Astrocyte of the cerebellum (primary cell): ENCODE measurements around the gene TFCP2L1.

Experiments used
- DNase-seq: peaks from one replicate; pipeline ENCODE4 v3.0.0-alpha.2; 2011; ENCODE audit warnings: low read depth
- H3K4me3 ChIP-seq: 2 replicates; pipeline ENCODE4 v1.5.1; 2011; ENCODE audit warnings: mild to moderate bottlenecking, low read depth, low read length, moderate library complexity
- in situ Hi-C: cut with HindIII; loops from 2 replicates; pipeline ENCODE4 v1.10.0; 2017; ENCODE audit warnings: low sequenced_read_pairs
- TF ChIP-seq, protein P1 (sequence below): IDR thresholded peaks from 2 replicates; pipeline ENCODE4 v1.5.1; 2012; ENCODE audit warnings: low read length, low read depth, moderate library complexity, mild to moderate bottlenecking; ENCODE audit errors: missing control alignments

Gene TFCP2L1

DNA sequence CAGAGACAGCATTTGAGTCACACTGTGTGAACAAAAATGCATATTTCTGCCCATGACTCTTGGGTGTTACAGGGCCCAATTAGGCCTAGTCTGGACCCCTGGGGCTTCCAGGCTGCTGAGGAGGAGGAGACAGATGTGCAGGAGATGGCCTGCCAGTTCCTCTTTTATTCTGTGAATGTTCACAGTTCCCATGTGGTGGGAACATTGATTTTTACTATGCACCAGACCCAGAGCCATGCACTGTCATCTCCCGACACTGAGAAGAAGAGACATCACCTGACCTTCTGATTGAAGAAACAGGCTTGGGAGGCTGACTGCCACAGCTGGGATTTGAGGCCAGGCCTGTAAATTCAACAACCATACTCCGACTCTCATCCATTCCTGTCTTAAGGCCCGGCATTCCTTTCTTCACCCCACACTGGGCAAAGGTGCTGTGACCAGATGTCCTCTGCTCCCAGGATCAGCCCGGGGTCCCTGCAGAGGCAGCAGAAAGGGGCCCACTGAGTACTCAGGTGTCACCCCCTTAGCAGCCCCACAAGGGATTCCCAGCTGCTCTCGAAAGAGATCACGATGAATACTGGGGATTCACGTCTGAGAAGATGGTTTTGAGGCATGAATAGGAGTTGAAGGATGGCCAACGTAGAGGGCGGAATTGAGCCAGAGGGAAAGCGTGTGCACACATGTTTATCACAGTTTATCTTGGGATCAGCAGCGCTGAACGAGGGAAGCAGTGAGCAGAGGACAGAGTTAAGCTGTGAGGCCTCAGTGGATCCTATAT lies 3.6 kb upstream of the TFCP2L1 start:
- TF ChIP-seq, protein P1, sequence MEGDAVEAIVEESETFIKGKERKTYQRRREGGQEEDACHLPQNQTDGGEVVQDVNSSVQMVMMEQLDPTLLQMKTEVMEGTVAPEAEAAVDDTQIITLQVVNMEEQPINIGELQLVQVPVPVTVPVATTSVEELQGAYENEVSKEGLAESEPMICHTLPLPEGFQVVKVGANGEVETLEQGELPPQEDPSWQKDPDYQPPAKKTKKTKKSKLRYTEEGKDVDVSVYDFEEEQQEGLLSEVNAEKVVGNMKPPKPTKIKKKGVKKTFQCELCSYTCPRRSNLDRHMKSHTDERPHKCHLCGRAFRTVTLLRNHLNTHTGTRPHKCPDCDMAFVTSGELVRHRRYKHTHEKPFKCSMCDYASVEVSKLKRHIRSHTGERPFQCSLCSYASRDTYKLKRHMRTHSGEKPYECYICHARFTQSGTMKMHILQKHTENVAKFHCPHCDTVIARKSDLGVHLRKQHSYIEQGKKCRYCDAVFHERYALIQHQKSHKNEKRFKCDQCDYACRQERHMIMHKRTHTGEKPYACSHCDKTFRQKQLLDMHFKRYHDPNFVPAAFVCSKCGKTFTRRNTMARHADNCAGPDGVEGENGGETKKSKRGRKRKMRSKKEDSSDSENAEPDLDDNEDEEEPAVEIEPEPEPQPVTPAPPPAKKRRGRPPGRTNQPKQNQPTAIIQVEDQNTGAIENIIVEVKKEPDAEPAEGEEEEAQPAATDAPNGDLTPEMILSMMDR, result no peak
- in situ Hi-C loops, result no loop called here
- no peak overlapping the region for H3K4me3 ChIP-seq
- no peak for DNase-seq

DNA sequence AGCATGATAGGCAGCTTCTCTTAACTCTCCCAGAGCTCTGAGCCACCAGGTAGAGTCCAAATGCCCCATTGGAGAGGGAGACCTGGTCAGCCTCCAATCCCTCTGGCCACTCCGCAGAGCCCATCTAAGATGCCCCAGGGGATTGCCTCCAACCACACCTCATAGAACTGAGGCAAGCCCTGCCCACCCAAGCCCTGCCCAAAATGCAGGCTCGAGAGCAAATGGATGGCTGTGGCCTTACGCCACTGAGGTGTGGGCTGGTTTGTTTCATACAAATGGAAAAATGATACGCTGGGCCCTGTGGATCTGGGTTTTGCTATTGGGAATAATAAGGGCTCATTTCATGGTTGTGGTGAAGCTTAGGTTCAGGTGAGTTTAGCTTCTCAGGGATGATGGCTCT lies 3.0 kb upstream of the TFCP2L1 start:
- H3K4me3 ChIP-seq, result no peak overlapping the region
- in situ Hi-C loops, result no loop called here
- DNase-seq, result no peak

DNA sequence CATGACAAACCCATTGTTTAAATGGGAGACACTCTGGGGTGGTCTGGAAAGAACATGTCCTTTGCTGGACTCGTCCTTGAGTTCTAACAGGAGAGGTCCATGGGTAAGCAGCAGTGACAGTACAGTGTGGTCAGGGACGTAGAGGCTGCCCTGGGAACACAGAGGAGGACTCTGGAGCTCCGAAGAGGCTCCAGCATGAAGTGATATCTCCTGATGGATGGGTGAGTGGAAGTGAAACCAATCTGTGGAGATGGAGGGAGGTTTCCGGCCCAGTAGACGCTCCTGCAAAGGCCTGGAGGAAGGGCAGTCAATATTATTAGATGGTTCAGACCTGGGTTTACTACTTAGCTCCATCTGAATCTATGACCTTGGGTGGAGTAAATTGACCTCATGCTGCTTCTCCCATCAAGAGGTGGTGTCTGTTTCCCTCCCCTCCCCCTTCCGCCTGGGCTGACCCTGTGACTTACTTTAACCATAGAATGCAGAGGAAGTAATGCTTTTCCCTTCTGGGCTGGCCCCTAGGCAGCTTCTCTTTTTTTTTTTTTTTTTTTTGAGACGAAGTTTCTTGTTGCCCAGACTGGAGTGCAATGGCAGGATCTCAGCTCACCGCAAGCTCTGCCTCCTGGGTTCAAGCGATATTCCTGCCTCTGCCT lies 2.3 kb upstream of the TFCP2L1 start:
- H3K4me3 ChIP-seq, result no peak overlapping the region
- DNase-seq, result no peak
- TF ChIP-seq, protein P1, result no peak
- in situ Hi-C loops, result no loop called here

More for the DNA sequence above, 3.0 kb upstream of the TFCP2L1 start:
- TF ChIP-seq, protein P1, result no peak

DNA sequence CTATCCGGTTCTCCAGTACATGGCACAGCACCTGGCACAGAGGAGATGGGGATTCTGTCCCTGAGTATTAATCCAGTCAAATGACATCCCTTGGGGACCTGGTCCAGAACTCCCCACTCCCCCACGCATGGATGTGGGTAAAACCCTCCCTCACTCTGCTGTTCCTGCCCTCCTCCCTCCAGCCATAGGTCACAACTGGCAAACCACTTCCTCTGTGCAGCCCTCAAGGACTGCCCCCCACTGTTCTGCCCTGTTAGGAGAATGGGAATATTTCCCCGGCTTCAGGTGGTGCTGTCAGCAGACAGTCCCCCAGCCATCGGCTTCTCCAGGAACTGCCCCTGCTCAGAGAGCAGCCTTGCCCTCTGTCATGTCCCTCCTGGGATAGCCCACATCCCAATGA lies 1.5 kb upstream of the TFCP2L1 start:
- in situ Hi-C loops, result no loop called here
- TF ChIP-seq, protein P1, result no peak
- no peak for DNase-seq
- no peak overlapping the region for H3K4me3 ChIP-seq

DNA sequence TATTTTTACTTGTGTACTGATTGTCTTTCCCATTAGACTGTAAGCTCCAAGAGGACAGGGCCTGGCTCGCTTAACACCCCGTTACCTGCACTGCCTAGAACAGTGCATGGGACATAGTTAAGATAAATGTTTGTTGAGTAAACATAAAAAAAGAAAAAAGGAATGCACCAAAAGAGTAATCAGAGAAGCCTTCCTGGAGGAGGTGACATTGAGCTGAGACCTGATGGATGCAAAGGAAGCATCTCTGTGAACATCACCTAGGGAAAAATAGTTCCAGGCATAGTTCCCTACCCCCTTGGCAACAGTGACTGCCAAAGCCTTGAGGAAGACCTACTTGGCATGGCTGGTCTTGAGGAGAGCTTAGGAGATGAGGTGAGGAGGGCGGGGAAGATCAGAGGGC lies 924 bp upstream of the TFCP2L1 start:
- in situ Hi-C loops, result no loop called here
- H3K4me3 ChIP-seq, result no peak overlapping the region
- DNase-seq, result no peak
- TF ChIP-seq, protein P1, result no peak

DNA sequence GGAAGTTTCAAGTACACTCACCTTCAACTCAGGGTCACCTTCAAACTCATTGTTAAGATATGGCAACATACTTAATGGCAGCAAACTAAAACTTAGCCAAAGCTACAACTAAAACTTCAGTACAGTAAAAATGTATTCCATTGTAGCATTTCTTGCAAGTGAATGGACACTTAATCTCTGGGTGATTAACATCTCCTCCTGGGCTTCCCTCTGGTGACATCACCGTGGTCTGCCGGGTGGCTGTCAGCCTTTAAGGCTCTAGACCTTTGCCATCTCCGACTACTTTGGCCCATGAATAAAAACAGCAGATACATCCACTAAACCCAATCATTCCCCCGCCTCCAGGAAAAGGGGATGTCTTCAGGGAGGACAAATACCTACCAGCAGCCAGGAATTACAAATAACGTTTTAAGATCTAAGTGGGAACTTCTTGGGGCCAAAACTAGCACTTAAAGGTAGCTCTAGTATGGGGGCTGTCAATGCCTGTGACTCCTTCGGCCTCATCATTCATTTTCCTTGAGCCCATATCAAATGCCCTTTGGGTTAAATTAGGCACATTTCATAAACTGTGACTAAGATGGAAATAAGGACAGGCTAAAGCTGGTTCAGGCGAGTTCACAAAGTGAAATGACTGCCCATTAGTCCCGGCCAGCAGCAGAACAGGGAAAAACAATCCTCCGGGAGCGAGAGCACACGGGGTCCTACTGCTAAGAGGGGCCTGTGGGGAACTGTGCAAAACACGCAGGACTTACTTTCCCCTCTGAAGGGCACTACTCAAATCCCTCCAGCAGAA lies 1.1 kb downstream of the TFCP2L1 start:
- peak overlapping the region; percentile 26 for H3K4me3 ChIP-seq
- TF ChIP-seq, protein P1, result no peak
- no peak for DNase-seq
- in situ Hi-C loops, result no loop called here
